Endodermal cell (in vitro differentiated cells): ENCODE data around the gene MUC13. TPM values are rescaled to one million over a fixed set of nuclear protein-coding genes. Genes with fewer than 3 reads are reported as not detected.

Source experiments
- DNase-seq: peaks from one replicate; pipeline ENCODE4 v3.0.0-alpha.2; 2017
- H3K27ac ChIP-seq: 2 replicates; pipeline ENCODE4 v1.5.1; 2013; ENCODE audit warnings: mild to moderate bottlenecking, low read depth, low read length, moderate library complexity
- H3K27me3 ChIP-seq: 2 replicates; pipeline ENCODE4 v1.6.1; 2013; ENCODE audit warnings: mild to moderate bottlenecking, low read length, moderate library complexity; ENCODE audit not compliant: insufficient read depth, control insufficient read depth, poor library complexity, severe bottlenecking
- H3K36me3 ChIP-seq: 2 replicates; pipeline ENCODE4 v1.7.0; 2013; ENCODE audit warnings: mild to moderate bottlenecking, low read length, moderate library complexity; ENCODE audit not compliant: control insufficient read depth, insufficient read depth
- H3K4me1 ChIP-seq: one replicate; pipeline ENCODE4 v1.7.0; 2013; ENCODE audit warnings: low read length; ENCODE audit not compliant: control insufficient read depth, insufficient read depth
- H3K4me3 ChIP-seq: 2 replicates; pipeline ENCODE4 v1.5.1; 2013; ENCODE audit warnings: mild to moderate bottlenecking, low read length, moderate library complexity
- H3K9ac ChIP-seq: 2 replicates; pipeline ENCODE4 v1.6.1; 2013; ENCODE audit warnings: mild to moderate bottlenecking, low read length, moderate library complexity; ENCODE audit not compliant: poor library complexity, severe bottlenecking; ENCODE audit errors: extremely low read depth
- H3K9me3 ChIP-seq: 2 replicates; pipeline ENCODE4 v1.6.1; 2013; ENCODE audit warnings: mild to moderate bottlenecking, low read length, moderate library complexity; ENCODE audit not compliant: control insufficient read depth
- H3K27ac Mint-ChIP-seq: 2 replicates; pipeline ENCODE4 v1.8.0; 2020; ENCODE audit warnings: mixed read lengths
- H3K27me3 Mint-ChIP-seq: 2 replicates; pipeline ENCODE4 v1.8.0; 2021; ENCODE audit warnings: mild to moderate bottlenecking, mixed read lengths; ENCODE audit not compliant: insufficient read depth
- H3K36me3 Mint-ChIP-seq: 2 replicates; pipeline ENCODE4 v1.8.0; 2020; ENCODE audit warnings: low read depth, mixed read lengths
- H3K4me1 Mint-ChIP-seq: 2 replicates; pipeline ENCODE4 v1.8.0; 2020; ENCODE audit warnings: mixed read lengths
- H3K4me3 Mint-ChIP-seq: 2 replicates; pipeline ENCODE4 v1.8.0; 2020; ENCODE audit warnings: mild to moderate bottlenecking, moderate library complexity, mixed read lengths
- H3K9me3 Mint-ChIP-seq: 2 replicates; pipeline ENCODE4 v1.8.0; 2020; ENCODE audit warnings: mild to moderate bottlenecking, mixed read lengths
- WGBS, 2 experiments: methylation state at CpG; one replicate each; pipeline versions ENCODE4 v1.1.5 to v1.1.7; 2013; ENCODE audit warnings: missing lambda C conversion rate in 2 of 2, mixed read lengths in 1 of 2; ENCODE audit not compliant: insufficient coverage in 1 of 2, insufficient read length in 1 of 2; 5-methylcytosine and 5-hydroxymethylcytosine counted together
- total RNA-seq, 2 donors: library from RNA; stranded (reverse); fragmentation: NEBNext Ultra II Directional in 1 of 2; extraction: Animal tissue kit (Norgen Biotek cat#: 25700) in 1 of 2; gene quantifications; 2 replicates in 1 of 2; 3 replicates in 1 of 2; pipeline ENCODE4 v1.2.1, GENCODE V29; 2021
- TF ChIP-seq, protein P1 (sequence below): fragments of 200-600 bp; sonication (generic); conservative IDR thresholded peaks from 2 replicates; pipeline ENCODE4 v1.5.0; 2021; ENCODE audit warnings: antibody characterized with exemption, mild to moderate bottlenecking

MUC13 gene
- total RNA-seq, 2 donors from 2014 or later: 0.15 TPM; not detected in 1

- no peaks in the 10 kb centered on the region for H3K4me1 Mint-ChIP-seq
- H3K36me3 Mint-ChIP-seq: peaks cover 64% of the 10 kb centered on the region
- peaks cover 11% of the 10 kb centered on the region for H3K9me3 Mint-ChIP-seq
- no peak overlapping the region for H3K9ac ChIP-seq
- TF ChIP-seq, protein P1, sequence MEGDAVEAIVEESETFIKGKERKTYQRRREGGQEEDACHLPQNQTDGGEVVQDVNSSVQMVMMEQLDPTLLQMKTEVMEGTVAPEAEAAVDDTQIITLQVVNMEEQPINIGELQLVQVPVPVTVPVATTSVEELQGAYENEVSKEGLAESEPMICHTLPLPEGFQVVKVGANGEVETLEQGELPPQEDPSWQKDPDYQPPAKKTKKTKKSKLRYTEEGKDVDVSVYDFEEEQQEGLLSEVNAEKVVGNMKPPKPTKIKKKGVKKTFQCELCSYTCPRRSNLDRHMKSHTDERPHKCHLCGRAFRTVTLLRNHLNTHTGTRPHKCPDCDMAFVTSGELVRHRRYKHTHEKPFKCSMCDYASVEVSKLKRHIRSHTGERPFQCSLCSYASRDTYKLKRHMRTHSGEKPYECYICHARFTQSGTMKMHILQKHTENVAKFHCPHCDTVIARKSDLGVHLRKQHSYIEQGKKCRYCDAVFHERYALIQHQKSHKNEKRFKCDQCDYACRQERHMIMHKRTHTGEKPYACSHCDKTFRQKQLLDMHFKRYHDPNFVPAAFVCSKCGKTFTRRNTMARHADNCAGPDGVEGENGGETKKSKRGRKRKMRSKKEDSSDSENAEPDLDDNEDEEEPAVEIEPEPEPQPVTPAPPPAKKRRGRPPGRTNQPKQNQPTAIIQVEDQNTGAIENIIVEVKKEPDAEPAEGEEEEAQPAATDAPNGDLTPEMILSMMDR: no peak
- H3K4me3 Mint-ChIP-seq: no peak overlapping the region
- no peaks in the 10 kb centered on the region for H3K4me1 ChIP-seq
- no peak overlapping the region for H3K4me3 ChIP-seq
- no peak overlapping the region for H3K27ac Mint-ChIP-seq
- H3K27me3 Mint-ChIP-seq: no peaks in the 10 kb centered on the region
- no peaks in the 10 kb centered on the region for H3K27me3 ChIP-seq
- DNase-seq: no peak
- H3K9me3 ChIP-seq: peaks cover 6% of the 10 kb centered on the region
- no peak overlapping the region for H3K27ac ChIP-seq
- peaks cover 68% of the 10 kb centered on the region for H3K36me3 ChIP-seq
Measured at GRCh38 chr3:124973290-124973689, 38.7 kb upstream of the MUC13 start.

DNA sequence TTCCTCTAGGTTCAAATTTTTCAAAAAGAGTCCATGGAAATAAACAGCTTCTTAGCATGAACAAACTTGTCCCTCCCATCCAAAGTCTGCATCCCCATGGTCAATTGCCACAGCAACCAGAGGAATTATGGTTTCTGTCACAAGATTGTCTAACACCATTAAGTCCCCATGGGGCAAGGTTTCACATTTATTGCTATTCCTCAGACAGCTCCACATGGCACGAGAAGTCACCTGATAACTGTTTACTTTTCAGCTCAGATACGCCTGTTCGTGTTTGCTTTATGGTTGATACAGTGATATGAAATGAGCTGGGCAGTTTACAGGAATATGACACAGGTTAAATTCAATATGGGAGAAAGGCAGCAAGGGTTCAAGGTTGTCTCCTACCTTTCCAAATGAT is 37.9 kb upstream of the MUC13 start:
- Mint-ChIP-seq H3K36me3 (peaks cover 59% of the 10 kb centered on the region), H3K27ac (no peak overlapping the region), H3K4me3 (no peak overlapping the region), H3K27me3 (no peaks in the 10 kb centered on the region), H3K9me3 (peaks cover 8% of the 10 kb centered on the region), H3K4me1 (no peaks in the 10 kb centered on the region)
- WGBS, 2 experiments: 94 to 95% methylated on average over 3 of the region's 3 CpGs
- H3K4me3 ChIP-seq: no peak overlapping the region
- TF ChIP-seq, protein P1: no peak
- H3K27me3 ChIP-seq: no peaks in the 10 kb centered on the region
- H3K9ac ChIP-seq: no peak overlapping the region
- H3K36me3 ChIP-seq: peaks cover 62% of the 10 kb centered on the region
- H3K9me3 ChIP-seq: peaks cover 6% of the 10 kb centered on the region
- DNase-seq: no peak
- H3K27ac ChIP-seq: no peak overlapping the region
- H3K4me1 ChIP-seq: no peaks in the 10 kb centered on the region

GRCh38 chr3:124969963-124970722 is 35.6 kb upstream of the MUC13 start:
- no peaks in the 10 kb centered on the region for H3K4me1 Mint-ChIP-seq
- Histone ChIP-seq H3K4me1 (no peaks in the 10 kb centered on the region), H3K27ac (no peak overlapping the region), H3K36me3 (peaks cover 42% of the 10 kb centered on the region), H3K9ac (no peak overlapping the region), H3K27me3 (no peaks in the 10 kb centered on the region), H3K4me3 (no peak overlapping the region), H3K9me3 (no peaks in the 10 kb centered on the region)
- H3K9me3 Mint-ChIP-seq: no peaks in the 10 kb centered on the region
- TF ChIP-seq, protein P1: no peak
- no peaks in the 10 kb centered on the region for H3K27me3 Mint-ChIP-seq
- H3K4me3 Mint-ChIP-seq: no peak overlapping the region
- no peak overlapping the region for H3K27ac Mint-ChIP-seq
- no peak for DNase-seq
- 94 to 98% methylated on average over 18 of the region's 18 CpGs for WGBS, 2 experiments
- peaks cover 39% of the 10 kb centered on the region for H3K36me3 Mint-ChIP-seq
